Activated T-helper 1 cell treated with anti-CD3 and anti-CD28 coated beads, Interleukin-12 subunit alpha, Interleukin-12 subunit beta, Interleukin-2, Interleukin-4 antibody, amounts not matched to agents 30 ng/mL and 10 ng/mL and 1 ng/mL, durations not matched to agents 14 hours and 24 hours and 36 hours (primary cell): ENCODE measurements around the gene CD70. TPM values are rescaled to one million over a fixed set of nuclear protein-coding genes. Genes with fewer than 3 reads are reported as not detected.
A peak's percentile ranks its signal among the peaks of the same experiment; 100 is the strongest.
"Not testable (repeated sequence)": the region's sequence is repeated elsewhere in the genome, so short reads cannot be mapped to it uniquely, and the experiment has no call there.

ENCODE experiments used
- DNase-seq: peaks from one replicate; pipeline ENCODE4 v3.0.0; 2021; ENCODE audit warnings: low spot score
- H3K27ac Mint-ChIP-seq: one replicate; pipeline ENCODE4 v1.8.0; 2021; ENCODE audit warnings: mild to moderate bottlenecking, mixed read lengths
- H3K27me3 Mint-ChIP-seq: one replicate; pipeline ENCODE4 v1.8.0; 2022; ENCODE audit warnings: mild to moderate bottlenecking, moderate library complexity, mixed read lengths; ENCODE audit not compliant: insufficient read depth
- H3K36me3 Mint-ChIP-seq: one replicate; pipeline ENCODE4 v1.8.0; 2021; ENCODE audit warnings: low read depth, mixed read lengths
- H3K4me1 Mint-ChIP-seq: one replicate; pipeline ENCODE4 v1.8.0; 2021; ENCODE audit warnings: low read depth, mixed read lengths
- H3K4me3 Mint-ChIP-seq: one replicate; pipeline ENCODE4 v1.8.0; 2021; ENCODE audit warnings: mild to moderate bottlenecking, moderate library complexity, mixed read lengths
- H3K9me3 Mint-ChIP-seq: one replicate; pipeline ENCODE4 v1.8.0; 2021; ENCODE audit warnings: mixed read lengths
- intact Hi-C: fragments of 100-400 bp; cut with micrococcal nuclease; formaldehyde crosslinking; loops from one replicate; pipeline ENCODE4 v1.15.1; 2024
- total RNA-seq: library from RNA; stranded (reverse); gene quantifications from 2 replicates; pipeline ENCODE4 v1.2.3, GENCODE V29; 2022

Gene CD70
- total RNA-seq, 1 donor from 2014 or later = 61.6 TPM

GRCh38 chr19:6577476-6578125 lies 13.3 kb downstream of the CD70 start:
- H3K36me3 Mint-ChIP-seq = peaks cover 5% of the 10 kb centered on the region
- peak; percentile 28 for DNase-seq
- no peak overlapping the region for H3K27ac Mint-ChIP-seq
- H3K9me3 Mint-ChIP-seq = no peaks in the 10 kb centered on the region
- H3K4me1 Mint-ChIP-seq = peaks cover 10% of the 10 kb centered on the region
- H3K4me3 Mint-ChIP-seq = no peak overlapping the region
- intact Hi-C loops = no loop called here
- peaks cover 2% of the 10 kb centered on the region for H3K27me3 Mint-ChIP-seq

DNA sequence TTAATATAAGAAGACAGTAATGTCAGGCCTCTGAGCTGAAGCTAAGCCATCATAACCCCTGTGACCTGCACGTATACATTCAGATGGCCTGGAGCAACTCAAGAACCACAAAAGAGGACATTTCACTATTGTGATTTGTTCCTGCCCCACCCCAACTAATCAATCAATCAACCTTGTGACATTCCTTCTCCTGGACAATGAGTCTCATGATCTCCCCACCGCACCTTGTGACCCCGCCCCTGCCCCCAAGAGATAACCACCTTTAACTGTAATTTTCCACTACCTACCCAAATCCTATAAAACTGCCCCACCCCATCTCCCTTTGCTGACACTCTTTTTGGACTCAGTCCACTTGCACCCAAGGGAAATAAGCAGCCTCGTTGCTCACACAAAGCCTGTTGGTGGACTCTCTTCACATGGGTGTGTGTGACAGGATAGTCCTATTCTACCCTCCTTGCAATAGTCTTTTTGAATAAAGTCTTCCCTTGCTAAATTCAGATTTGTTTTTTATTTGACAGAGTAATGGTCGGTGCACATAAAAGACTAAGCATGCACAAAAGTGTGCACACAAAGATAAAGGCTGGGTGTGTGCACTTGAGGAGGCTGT lies 14.0 kb downstream of the CD70 start:
- Mint-ChIP-seq H3K27ac (no peak overlapping the region), H3K4me3 (no peak overlapping the region), H3K4me1 (peaks cover 10% of the 10 kb centered on the region), H3K9me3 (no peaks in the 10 kb centered on the region), H3K27me3 (peaks cover 2% of the 10 kb centered on the region), H3K36me3 (peaks cover 5% of the 10 kb centered on the region)
- intact Hi-C loops = no loop called here
- DNase-seq = no peak

- H3K4me3 Mint-ChIP-seq = no peak overlapping the region
- H3K27me3 Mint-ChIP-seq = peaks cover 13% of the 10 kb centered on the region
- DNase-seq = no peak
- H3K4me1 Mint-ChIP-seq = peaks cover 5% of the 10 kb centered on the region
- H3K36me3 Mint-ChIP-seq = no peaks in the 10 kb centered on the region
- no peak overlapping the region for H3K27ac Mint-ChIP-seq
- intact Hi-C loops = no loop called here
- H3K9me3 Mint-ChIP-seq = peaks cover 7% of the 10 kb centered on the region
These were observed 17.6 kb downstream of the CD70 start for GRCh38 chr19:6573350-6573749.

GRCh38 chr19:6572217-6572616 lies 18.7 kb downstream of the CD70 start:
- DNase-seq = no peak
- peaks cover 7% of the 10 kb centered on the region for H3K9me3 Mint-ChIP-seq
- no peaks in the 10 kb centered on the region for H3K36me3 Mint-ChIP-seq
- no peak overlapping the region for H3K4me3 Mint-ChIP-seq
- intact Hi-C loops = no loop called here
- H3K4me1 Mint-ChIP-seq = peaks cover 4% of the 10 kb centered on the region
- H3K27me3 Mint-ChIP-seq = peaks cover 13% of the 10 kb centered on the region
- H3K27ac Mint-ChIP-seq = no peak overlapping the region

DNA sequence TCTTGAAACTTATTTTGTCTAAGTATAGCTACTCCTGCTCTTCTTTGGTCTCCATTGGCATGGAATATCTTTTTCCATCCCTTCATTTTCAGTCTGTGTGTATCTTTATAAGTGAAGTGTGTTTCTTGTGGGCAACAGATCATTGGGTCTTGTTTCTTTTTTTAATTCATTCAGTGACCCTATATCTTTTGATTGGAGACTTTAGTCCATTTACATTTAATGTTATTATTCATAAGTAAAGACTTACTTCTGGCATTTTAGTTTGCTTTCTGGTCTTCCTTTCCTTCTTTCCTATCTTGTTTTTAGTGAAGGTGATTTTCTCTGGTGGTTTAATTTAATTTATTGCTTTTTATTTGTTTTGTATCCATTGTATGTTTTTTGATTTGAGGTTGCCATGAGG lies 19.8 kb downstream of the CD70 start:
- Mint-ChIP-seq H3K4me3 (no peak overlapping the region), H3K27ac (no peak overlapping the region), H3K4me1 (peaks cover 4% of the 10 kb centered on the region), H3K27me3 (peaks cover 13% of the 10 kb centered on the region), H3K9me3 (peaks cover 11% of the 10 kb centered on the region), H3K36me3 (no peaks in the 10 kb centered on the region)
- intact Hi-C loops = no loop called here
- DNase-seq = no peak

DNA sequence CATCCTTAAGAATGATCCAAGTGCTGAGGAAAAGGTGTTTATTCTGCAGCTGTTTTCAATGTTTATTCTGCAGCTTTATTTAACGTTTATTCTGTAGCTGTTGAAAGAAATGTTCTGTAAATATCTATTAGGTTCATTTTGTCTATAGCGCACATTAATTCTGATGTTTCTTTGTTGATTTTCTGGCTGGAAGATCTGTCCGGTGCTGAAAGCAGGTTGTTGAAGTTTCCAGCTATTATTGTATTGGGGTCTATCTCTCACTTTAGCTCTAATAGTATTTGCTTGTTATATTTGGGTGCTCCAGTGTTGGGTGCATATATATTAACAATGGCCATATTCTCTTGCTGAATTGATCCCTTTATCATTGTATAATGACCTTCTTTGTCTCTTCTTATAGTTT lies 20.2 kb downstream of the CD70 start:
- Mint-ChIP-seq H3K27me3 (peaks cover 13% of the 10 kb centered on the region), H3K4me1 (peaks cover 4% of the 10 kb centered on the region), H3K27ac (no peak overlapping the region), H3K9me3 (peaks cover 11% of the 10 kb centered on the region), H3K4me3 (no peak overlapping the region), H3K36me3 (no peaks in the 10 kb centered on the region)
- DNase-seq = no peak
- intact Hi-C loops = no loop called here

DNA sequence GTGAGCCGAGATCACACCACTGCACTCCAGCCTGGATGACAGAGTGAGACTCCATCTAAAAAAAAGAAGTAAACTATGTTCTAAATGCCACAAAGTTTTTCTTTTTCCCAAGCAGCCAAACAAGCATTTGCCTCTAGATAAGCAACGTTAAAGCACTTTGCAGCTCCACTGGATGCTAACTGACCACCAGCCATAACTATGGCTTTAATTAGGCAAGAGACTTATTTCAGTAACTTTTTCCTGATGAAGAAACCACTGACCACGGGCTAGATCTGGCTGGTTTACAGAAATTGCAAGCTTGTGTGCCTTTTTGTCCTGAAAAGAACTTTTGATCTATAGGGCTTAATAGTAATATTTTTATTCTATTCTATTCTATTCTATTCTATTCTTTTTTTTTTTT lies 22.1 kb downstream of the CD70 start:
- Mint-ChIP-seq H3K4me1 (peaks cover 4% of the 10 kb centered on the region), H3K4me3 (no peak overlapping the region)
- intact Hi-C loops = no loop called here

GRCh38 chr19:6568010-6568526 lies 22.9 kb downstream of the CD70 start:
- H3K4me1 Mint-ChIP-seq = peaks cover 4% of the 10 kb centered on the region
- H3K27ac Mint-ChIP-seq = no peak overlapping the region
- no peaks in the 10 kb centered on the region for H3K36me3 Mint-ChIP-seq
- peaks cover 14% of the 10 kb centered on the region for H3K27me3 Mint-ChIP-seq
- no peak overlapping the region for H3K4me3 Mint-ChIP-seq
- intact Hi-C loops = no loop called here
- peaks cover 20% of the 10 kb centered on the region for H3K9me3 Mint-ChIP-seq
- no peak for DNase-seq

More for the DNA sequence above, 22.1 kb downstream of the CD70 start:
- peaks cover 20% of the 10 kb centered on the region for H3K9me3 Mint-ChIP-seq
- no peak overlapping the region for H3K27ac Mint-ChIP-seq
- no peaks in the 10 kb centered on the region for H3K36me3 Mint-ChIP-seq
- peaks cover 14% of the 10 kb centered on the region for H3K27me3 Mint-ChIP-seq
- DNase-seq = no peak

DNA sequence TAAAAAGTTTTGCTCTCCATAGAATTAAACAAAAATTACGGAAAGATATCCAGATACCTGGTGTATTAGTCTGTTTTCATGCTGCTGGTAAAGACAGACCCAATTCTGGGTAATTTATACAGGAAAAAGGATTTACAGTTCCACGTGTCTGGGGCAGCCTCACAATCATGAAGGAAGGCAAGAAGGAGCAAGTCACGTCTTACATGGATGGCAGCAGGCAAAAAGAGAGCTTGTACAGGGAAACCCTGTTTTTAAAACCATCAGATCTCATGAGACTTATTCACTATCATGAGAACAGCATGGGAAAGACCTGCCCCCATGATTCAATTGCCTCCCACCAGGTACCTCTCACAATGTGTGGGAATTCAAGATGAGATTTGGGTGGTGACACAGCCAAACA lies 24.2 kb downstream of the CD70 start:
- H3K27ac Mint-ChIP-seq, H3K36me3 Mint-ChIP-seq, H3K4me1 Mint-ChIP-seq, DNase-seq, intact Hi-C loops, H3K4me3 Mint-ChIP-seq: not testable (repeated sequence)
- Mint-ChIP-seq H3K9me3 (peaks cover 20% of the 10 kb centered on the region), H3K27me3 (peaks cover 16% of the 10 kb centered on the region)

DNA sequence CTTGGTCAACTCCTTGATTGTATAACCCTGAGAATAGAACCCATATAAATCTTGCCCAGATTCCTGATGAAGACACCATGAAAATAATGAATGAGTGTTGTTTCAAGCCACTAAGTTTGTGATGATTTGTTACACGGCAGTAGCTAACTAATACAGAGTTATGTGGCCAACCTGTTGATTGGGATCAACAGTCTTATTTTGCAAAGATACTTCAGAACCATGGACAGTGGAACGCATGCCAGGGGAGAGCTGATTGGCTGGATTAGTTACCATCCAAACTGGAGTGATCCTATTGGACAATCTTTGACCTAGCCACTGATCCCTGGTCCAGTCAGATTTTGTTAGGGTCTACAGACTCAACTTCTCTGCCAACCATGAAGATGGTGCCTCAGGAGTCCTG lies 26.6 kb downstream of the CD70 start:
- Mint-ChIP-seq H3K27me3 (peaks cover 10% of the 10 kb centered on the region), H3K4me3 (no peak overlapping the region), H3K27ac (no peak overlapping the region), H3K4me1 (peaks cover 4% of the 10 kb centered on the region), H3K36me3 (no peaks in the 10 kb centered on the region), H3K9me3 (peaks cover 13% of the 10 kb centered on the region)
- intact Hi-C loops = no loop called here
- DNase-seq = no peak

DNA sequence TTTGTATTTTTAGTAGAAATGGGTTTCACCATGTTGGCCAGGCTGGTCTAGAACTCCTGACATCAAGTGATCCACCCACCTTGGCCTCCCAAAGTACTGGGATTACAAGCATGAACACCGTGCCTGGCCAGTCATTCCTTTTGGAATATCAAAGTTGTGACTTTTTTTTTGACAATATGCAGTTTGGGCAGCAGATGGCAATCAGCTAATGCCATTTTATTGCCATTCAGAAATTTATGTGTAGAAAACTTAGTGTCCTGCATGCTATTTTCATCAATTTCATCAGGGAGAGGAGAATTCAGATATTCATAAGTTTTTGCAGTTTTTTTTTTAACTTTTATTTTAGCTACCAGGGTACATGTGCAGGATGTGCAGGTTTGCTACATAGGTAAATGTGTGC lies 28.5 kb downstream of the CD70 start:
- H3K4me3 Mint-ChIP-seq, DNase-seq, intact Hi-C loops, H3K4me1 Mint-ChIP-seq, H3K27ac Mint-ChIP-seq, H3K36me3 Mint-ChIP-seq, H3K27me3 Mint-ChIP-seq: not testable (repeated sequence)
- H3K9me3 Mint-ChIP-seq = peaks cover 13% of the 10 kb centered on the region

GRCh38 chr19:6556480-6557195 lies 34.3 kb downstream of the CD70 start:
- Mint-ChIP-seq H3K27ac (no peak overlapping the region), H3K27me3 (peaks cover 7% of the 10 kb centered on the region), H3K9me3 (no peaks in the 10 kb centered on the region), H3K36me3 (no peaks in the 10 kb centered on the region), H3K4me3 (no peak overlapping the region), H3K4me1 (no peaks in the 10 kb centered on the region)
- intact Hi-C loops = loop anchor here (5.0 to 10.0 kb wide), 2 partner anchors 36 to 58 kb away; partner anchors contain the start of gene CD70
- no peak for DNase-seq

- Mint-ChIP-seq H3K36me3 (no peaks in the 10 kb centered on the region), H3K27ac (no peak overlapping the region), H3K4me3 (no peak overlapping the region), H3K27me3 (peaks cover 5% of the 10 kb centered on the region), H3K9me3 (no peaks in the 10 kb centered on the region), H3K4me1 (no peaks in the 10 kb centered on the region)
- intact Hi-C loops = loop anchor here (5.0 to 10.0 kb wide), 2 partner anchors 36 to 59 kb away; partner anchors contain the start of gene CD70
- no peak for DNase-seq
These were observed 34.9 kb downstream of the CD70 start for GRCh38 chr19:6556043-6556449.
